Endodermal cell (in vitro differentiated cells): ENCODE data around the gene FBXW7. TPM values are rescaled to one million over a fixed set of nuclear protein-coding genes. Genes with fewer than 3 reads are reported as not detected.

ENCODE experiments used
- DNase-seq: peaks from one replicate; pipeline ENCODE4 v3.0.0-alpha.2; 2017
- H3K27ac ChIP-seq: 2 replicates; pipeline ENCODE4 v1.5.1; 2013; ENCODE audit warnings: mild to moderate bottlenecking, low read depth, low read length, moderate library complexity
- H3K27me3 ChIP-seq: 2 replicates; pipeline ENCODE4 v1.6.1; 2013; ENCODE audit warnings: mild to moderate bottlenecking, low read length, moderate library complexity; ENCODE audit not compliant: insufficient read depth, control insufficient read depth, poor library complexity, severe bottlenecking
- H3K36me3 ChIP-seq: 2 replicates; pipeline ENCODE4 v1.7.0; 2013; ENCODE audit warnings: mild to moderate bottlenecking, low read length, moderate library complexity; ENCODE audit not compliant: control insufficient read depth, insufficient read depth
- H3K4me1 ChIP-seq: one replicate; pipeline ENCODE4 v1.7.0; 2013; ENCODE audit warnings: low read length; ENCODE audit not compliant: control insufficient read depth, insufficient read depth
- H3K4me3 ChIP-seq: 2 replicates; pipeline ENCODE4 v1.5.1; 2013; ENCODE audit warnings: mild to moderate bottlenecking, low read length, moderate library complexity
- H3K9ac ChIP-seq: 2 replicates; pipeline ENCODE4 v1.6.1; 2013; ENCODE audit warnings: mild to moderate bottlenecking, low read length, moderate library complexity; ENCODE audit not compliant: poor library complexity, severe bottlenecking; ENCODE audit errors: extremely low read depth
- H3K9me3 ChIP-seq: 2 replicates; pipeline ENCODE4 v1.6.1; 2013; ENCODE audit warnings: mild to moderate bottlenecking, low read length, moderate library complexity; ENCODE audit not compliant: control insufficient read depth
- H3K27ac Mint-ChIP-seq: 2 replicates; pipeline ENCODE4 v1.8.0; 2020; ENCODE audit warnings: mixed read lengths
- H3K27me3 Mint-ChIP-seq: 2 replicates; pipeline ENCODE4 v1.8.0; 2021; ENCODE audit warnings: mild to moderate bottlenecking, mixed read lengths; ENCODE audit not compliant: insufficient read depth
- H3K36me3 Mint-ChIP-seq: 2 replicates; pipeline ENCODE4 v1.8.0; 2020; ENCODE audit warnings: low read depth, mixed read lengths
- H3K4me1 Mint-ChIP-seq: 2 replicates; pipeline ENCODE4 v1.8.0; 2020; ENCODE audit warnings: mixed read lengths
- H3K4me3 Mint-ChIP-seq: 2 replicates; pipeline ENCODE4 v1.8.0; 2020; ENCODE audit warnings: mild to moderate bottlenecking, moderate library complexity, mixed read lengths
- H3K9me3 Mint-ChIP-seq: 2 replicates; pipeline ENCODE4 v1.8.0; 2020; ENCODE audit warnings: mild to moderate bottlenecking, mixed read lengths
- CTCF ChIP-seq: fragments of 200-600 bp; sonication (generic); conservative IDR thresholded peaks from 2 replicates; pipeline ENCODE4 v1.5.0; 2021; ENCODE audit warnings: antibody characterized with exemption, mild to moderate bottlenecking
- WGBS, 2 experiments: methylation state at CpG; one replicate each; pipeline versions ENCODE4 v1.1.5 to v1.1.7; 2013; ENCODE audit warnings: missing lambda C conversion rate in 2 of 2, mixed read lengths in 1 of 2; ENCODE audit not compliant: insufficient coverage in 1 of 2, insufficient read length in 1 of 2; 5-methylcytosine and 5-hydroxymethylcytosine counted together
- total RNA-seq, 2 donors: library from RNA; stranded (reverse); fragmentation: NEBNext Ultra II Directional in 1 of 2; extraction: Animal tissue kit (Norgen Biotek cat#: 25700) in 1 of 2; gene quantifications; 2 replicates in 1 of 2; 3 replicates in 1 of 2; pipeline ENCODE4 v1.2.1, GENCODE V29; 2021

Gene FBXW7
- total RNA-seq, 2 donors from 2014 or later, result 34.3 to 34.4 TPM

GRCh38 chr4:152455311-152455710 lies 80.6 kb downstream of the FBXW7 start:
- Histone ChIP-seq H3K27me3 (no peaks in the 10 kb centered on the region), H3K4me3 (no peak overlapping the region), H3K9ac (no peak overlapping the region), H3K27ac (no peak overlapping the region), H3K9me3 (no peaks in the 10 kb centered on the region), H3K4me1 (no peaks in the 10 kb centered on the region), H3K36me3 (no peaks in the 10 kb centered on the region)
- H3K36me3 Mint-ChIP-seq, result no peaks in the 10 kb centered on the region
- no peak overlapping the region for H3K4me3 Mint-ChIP-seq
- no peak for TF ChIP-seq CTCF
- H3K27ac Mint-ChIP-seq, result no peak overlapping the region
- DNase-seq, result no peak
- H3K27me3 Mint-ChIP-seq, result no peaks in the 10 kb centered on the region
- H3K9me3 Mint-ChIP-seq, result no peaks in the 10 kb centered on the region
- 100% methylated on average over 1 of the region's 2 CpGs for WGBS, 2 experiments
- H3K4me1 Mint-ChIP-seq, result peaks cover 14% of the 10 kb centered on the region

GRCh38 chr4:152454398-152455011 lies 81.4 kb downstream of the FBXW7 start:
- H3K27me3 Mint-ChIP-seq, result no peaks in the 10 kb centered on the region
- no peak overlapping the region for H3K4me3 Mint-ChIP-seq
- no peak overlapping the region for H3K27ac Mint-ChIP-seq
- Histone ChIP-seq H3K36me3 (no peaks in the 10 kb centered on the region), H3K27ac (no peak overlapping the region), H3K9ac (no peak overlapping the region), H3K9me3 (no peaks in the 10 kb centered on the region), H3K27me3 (no peaks in the 10 kb centered on the region), H3K4me1 (no peaks in the 10 kb centered on the region), H3K4me3 (no peak overlapping the region)
- peak; percentile 78 for TF ChIP-seq CTCF
- DNase-seq, result no peak
- peaks cover 14% of the 10 kb centered on the region for H3K4me1 Mint-ChIP-seq
- no peaks in the 10 kb centered on the region for H3K9me3 Mint-ChIP-seq
- no peaks in the 10 kb centered on the region for H3K36me3 Mint-ChIP-seq

- Histone ChIP-seq H3K9ac (no peak overlapping the region), H3K4me1 (no peaks in the 10 kb centered on the region), H3K36me3 (no peaks in the 10 kb centered on the region), H3K27me3 (no peaks in the 10 kb centered on the region), H3K27ac (no peak overlapping the region), H3K4me3 (no peak overlapping the region), H3K9me3 (no peaks in the 10 kb centered on the region)
- no peak for DNase-seq
- H3K9me3 Mint-ChIP-seq, result no peaks in the 10 kb centered on the region
- no peaks in the 10 kb centered on the region for H3K27me3 Mint-ChIP-seq
- no peak overlapping the region for H3K4me3 Mint-ChIP-seq
- WGBS, 2 experiments, result 93% methylated on average over 3 of the region's 3 CpGs; no CpG with 5 or more reads in 1 of the 2 experiments
- H3K27ac Mint-ChIP-seq, result no peak overlapping the region
- H3K4me1 Mint-ChIP-seq, result peaks cover 17% of the 10 kb centered on the region
- no peak for TF ChIP-seq CTCF
- no peaks in the 10 kb centered on the region for H3K36me3 Mint-ChIP-seq
These were observed 84.4 kb downstream of the FBXW7 start for GRCh38 chr4:152451496-152451895.
